Gastrocnemius medialis (tissue), 4 donors: ENCODE results near the gene ADAMTS14.

ENCODE experiments used
- CTCF ChIP-seq, 5 experiments: fragments of 450-650 bp in 3 of 5; fragments of 200-600 bp in 2 of 5; sonication (generic) in 2 of 5; IDR thresholded peaks in 4 of 5; conservative IDR thresholded peaks in 1 of 5; 1 replicate in 4 of 5; 2 replicates in 1 of 5; pipeline ENCODE4 v1.5.1; 2016 to 2019; ENCODE audit warnings: antibody characterized with exemption in 5 of 5, mild to moderate bottlenecking in 3 of 5, moderate library complexity in 3 of 5
- POLR2A ChIP-seq, 2 donors: fragments of 450-650 bp; IDR thresholded peaks; one replicate each; pipeline ENCODE4 v1.6.1; 2017; ENCODE audit warnings: antibody characterized with exemption in 2 of 2, mild to moderate bottlenecking in 2 of 2, moderate library complexity in 2 of 2

GRCh38 chr10:70677620-70678249 lies 5.4 kb downstream of the ADAMTS14 start:
- TF ChIP-seq POLR2A (IDR thresholded peaks at IDR 0.05) (no peak), CTCF (IDR thresholded peaks at IDR 0.05 in 4 of 5, conservative IDR thresholded peaks at IDR 0.05 in 1 of 5) (no peak)
